Activated T-helper 1 cell treated with anti-CD3 and anti-CD28 coated beads, Interleukin-12 subunit alpha, Interleukin-12 subunit beta, Interleukin-2, Interleukin-4 antibody, amounts not matched to agents 30 ng/mL and 10 ng/mL and 1 ng/mL, durations not matched to agents 14 hours and 24 hours and 36 hours (primary cell): ENCODE data around the gene KRT79. TPM values are rescaled to one million over a fixed set of nuclear protein-coding genes. Genes with fewer than 3 reads are reported as not detected.

ENCODE experiments used
- DNase-seq: peaks from one replicate; pipeline ENCODE4 v3.0.0; 2021; ENCODE audit warnings: low spot score
- H3K27ac Mint-ChIP-seq: one replicate; pipeline ENCODE4 v1.8.0; 2021; ENCODE audit warnings: mild to moderate bottlenecking, mixed read lengths
- H3K27me3 Mint-ChIP-seq: one replicate; pipeline ENCODE4 v1.8.0; 2022; ENCODE audit warnings: mild to moderate bottlenecking, moderate library complexity, mixed read lengths; ENCODE audit not compliant: insufficient read depth
- H3K36me3 Mint-ChIP-seq: one replicate; pipeline ENCODE4 v1.8.0; 2021; ENCODE audit warnings: low read depth, mixed read lengths
- H3K4me1 Mint-ChIP-seq: one replicate; pipeline ENCODE4 v1.8.0; 2021; ENCODE audit warnings: low read depth, mixed read lengths
- H3K4me3 Mint-ChIP-seq: one replicate; pipeline ENCODE4 v1.8.0; 2021; ENCODE audit warnings: mild to moderate bottlenecking, moderate library complexity, mixed read lengths
- H3K9me3 Mint-ChIP-seq: one replicate; pipeline ENCODE4 v1.8.0; 2021; ENCODE audit warnings: mixed read lengths
- intact Hi-C: fragments of 100-400 bp; cut with micrococcal nuclease; formaldehyde crosslinking; loops from one replicate; pipeline ENCODE4 v1.15.1; 2024
- total RNA-seq: library from RNA; stranded (reverse); gene quantifications from 2 replicates; pipeline ENCODE4 v1.2.3, GENCODE V29; 2022

Gene KRT79
- total RNA-seq, 1 donor from 2014 or later, result not detected

GRCh38 chr12:52790427-52791270 is 43.5 kb downstream of the KRT79 start:
- DNase-seq, result no peak
- intact Hi-C loops, result no loop called here
- Mint-ChIP-seq H3K36me3 (no peaks in the 10 kb centered on the region), H3K27me3 (peaks cover 24% of the 10 kb centered on the region), H3K9me3 (no peaks in the 10 kb centered on the region), H3K27ac (no peak overlapping the region), H3K4me1 (peaks cover 9% of the 10 kb centered on the region), H3K4me3 (no peak overlapping the region)

GRCh38 chr12:52789637-52790426 is 44.3 kb downstream of the KRT79 start:
- no peaks in the 10 kb centered on the region for H3K9me3 Mint-ChIP-seq
- H3K27me3 Mint-ChIP-seq, result peaks cover 27% of the 10 kb centered on the region
- H3K4me3 Mint-ChIP-seq, result no peak overlapping the region
- peaks cover 9% of the 10 kb centered on the region for H3K4me1 Mint-ChIP-seq
- DNase-seq, result no peak
- intact Hi-C loops, result no loop called here
- no peaks in the 10 kb centered on the region for H3K36me3 Mint-ChIP-seq
- no peak overlapping the region for H3K27ac Mint-ChIP-seq

GRCh38 chr12:52788876-52789636 is 45.1 kb downstream of the KRT79 start:
- no peak for DNase-seq
- Mint-ChIP-seq H3K27me3 (peaks cover 27% of the 10 kb centered on the region), H3K9me3 (no peaks in the 10 kb centered on the region), H3K4me3 (no peak overlapping the region), H3K27ac (no peak overlapping the region), H3K36me3 (no peaks in the 10 kb centered on the region), H3K4me1 (peaks cover 1% of the 10 kb centered on the region)
- intact Hi-C loops, result no loop called here

GRCh38 chr12:52788192-52788875 is 45.8 kb downstream of the KRT79 start:
- no peak for DNase-seq
- intact Hi-C loops, result no loop called here
- Mint-ChIP-seq H3K27me3 (peaks cover 30% of the 10 kb centered on the region), H3K27ac (no peak overlapping the region), H3K4me3 (no peak overlapping the region), H3K9me3 (no peaks in the 10 kb centered on the region), H3K36me3 (no peaks in the 10 kb centered on the region), H3K4me1 (no peaks in the 10 kb centered on the region)

GRCh38 chr12:52787324-52788191 is 46.6 kb downstream of the KRT79 start:
- Mint-ChIP-seq H3K27me3 (peaks cover 31% of the 10 kb centered on the region), H3K36me3 (no peaks in the 10 kb centered on the region), H3K4me3 (no peak overlapping the region), H3K4me1 (no peaks in the 10 kb centered on the region), H3K9me3 (no peaks in the 10 kb centered on the region), H3K27ac (no peak overlapping the region)
- no peak for DNase-seq
- intact Hi-C loops, result no loop called here

GRCh38 chr12:52784909-52785308 is 49.2 kb downstream of the KRT79 start:
- H3K27ac Mint-ChIP-seq, result no peak overlapping the region
- intact Hi-C loops, result no loop called here

GRCh38 chr12:52783563-52784316 is 50.4 kb downstream of the KRT79 start:
- DNase-seq, result no peak
- H3K27ac Mint-ChIP-seq, result no peak overlapping the region
- H3K36me3 Mint-ChIP-seq, result no peaks in the 10 kb centered on the region
- H3K27me3 Mint-ChIP-seq, result peaks cover 14% of the 10 kb centered on the region
- H3K4me3 Mint-ChIP-seq, result no peak overlapping the region
- intact Hi-C loops, result no loop called here
- H3K4me1 Mint-ChIP-seq, result no peaks in the 10 kb centered on the region
- H3K9me3 Mint-ChIP-seq, result no peaks in the 10 kb centered on the region

More at GRCh38 chr12:52784909-52785308, 49.2 kb downstream of the KRT79 start:
- no peaks in the 10 kb centered on the region for H3K36me3 Mint-ChIP-seq
- H3K4me1 Mint-ChIP-seq, result no peaks in the 10 kb centered on the region
- H3K27me3 Mint-ChIP-seq, result peaks cover 23% of the 10 kb centered on the region
- H3K9me3 Mint-ChIP-seq, result no peaks in the 10 kb centered on the region
- no peak for DNase-seq
- H3K4me3 Mint-ChIP-seq, result no peak overlapping the region

- Mint-ChIP-seq H3K4me3 (no peak overlapping the region), H3K9me3 (no peaks in the 10 kb centered on the region), H3K27me3 (peaks cover 19% of the 10 kb centered on the region), H3K36me3 (no peaks in the 10 kb centered on the region), H3K4me1 (no peaks in the 10 kb centered on the region), H3K27ac (no peak overlapping the region)
- intact Hi-C loops, result no loop called here
- no peak for DNase-seq
These were observed 51.6 kb downstream of the KRT79 start for GRCh38 chr12:52782502-52782901.

GRCh38 chr12:52781399-52782082 is 52.6 kb downstream of the KRT79 start:
- DNase-seq, result no peak
- H3K27me3 Mint-ChIP-seq, result peaks cover 19% of the 10 kb centered on the region
- intact Hi-C loops, result no loop called here
- H3K36me3 Mint-ChIP-seq, result no peaks in the 10 kb centered on the region
- H3K27ac Mint-ChIP-seq, result no peak overlapping the region
- no peaks in the 10 kb centered on the region for H3K9me3 Mint-ChIP-seq
- no peaks in the 10 kb centered on the region for H3K4me1 Mint-ChIP-seq
- no peak overlapping the region for H3K4me3 Mint-ChIP-seq

- intact Hi-C loops, result no loop called here
- Mint-ChIP-seq H3K27me3 (peaks cover 12% of the 10 kb centered on the region), H3K4me3 (no peak overlapping the region), H3K36me3 (no peaks in the 10 kb centered on the region), H3K9me3 (no peaks in the 10 kb centered on the region), H3K27ac (no peak overlapping the region), H3K4me1 (no peaks in the 10 kb centered on the region)
- DNase-seq, result no peak
These were observed 54.2 kb downstream of the KRT79 start for GRCh38 chr12:52779914-52780313.

- Mint-ChIP-seq H3K27me3 (peaks cover 12% of the 10 kb centered on the region), H3K4me1 (no peaks in the 10 kb centered on the region), H3K9me3 (no peaks in the 10 kb centered on the region), H3K4me3 (no peak overlapping the region), H3K27ac (no peak overlapping the region), H3K36me3 (no peaks in the 10 kb centered on the region)
- DNase-seq, result no peak
- intact Hi-C loops, result no loop called here
These were observed 55.3 kb downstream of the KRT79 start for GRCh38 chr12:52778833-52779232.
